Loucy (cell line): ENCODE data around the gene CTSL.

Source experiments
- EZH2phosphoT487 ChIP-seq: fragments of 200-600 bp; IDR thresholded peaks from 2 replicates; pipeline ENCODE4 v1.6.1; 2018; ENCODE audit warnings: antibody characterized with exemption, mild to moderate bottlenecking, moderate library complexity, borderline replicate concordance
- TF ChIP-seq, protein P1 (sequence below): fragments of 200-600 bp; sonication (generic); conservative IDR thresholded peaks from 2 replicates; pipeline ENCODE4 v1.5.1; 2014; ENCODE audit warnings: mild to moderate bottlenecking, antibody characterized with exemption, low read length

DNA sequence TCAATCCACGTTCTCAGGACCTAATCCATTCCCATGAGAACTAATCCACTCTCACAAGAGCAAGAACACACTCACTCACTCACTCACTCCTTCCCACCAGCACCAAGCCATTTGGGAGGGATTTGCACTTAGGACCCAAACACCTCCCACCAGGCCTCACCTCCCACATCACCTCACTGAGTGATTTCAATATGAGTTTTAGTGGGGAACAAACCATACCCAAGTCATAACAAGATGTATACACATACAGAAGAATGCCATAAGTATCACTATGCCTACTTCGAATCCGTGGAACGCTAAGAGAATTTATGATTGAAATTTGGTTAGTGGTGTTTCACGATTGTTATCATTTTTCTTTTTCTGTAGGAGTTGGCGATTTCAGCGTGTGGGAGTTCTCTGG lies 29.3 kb upstream of the CTSL start:
- TF ChIP-seq, protein P1, sequence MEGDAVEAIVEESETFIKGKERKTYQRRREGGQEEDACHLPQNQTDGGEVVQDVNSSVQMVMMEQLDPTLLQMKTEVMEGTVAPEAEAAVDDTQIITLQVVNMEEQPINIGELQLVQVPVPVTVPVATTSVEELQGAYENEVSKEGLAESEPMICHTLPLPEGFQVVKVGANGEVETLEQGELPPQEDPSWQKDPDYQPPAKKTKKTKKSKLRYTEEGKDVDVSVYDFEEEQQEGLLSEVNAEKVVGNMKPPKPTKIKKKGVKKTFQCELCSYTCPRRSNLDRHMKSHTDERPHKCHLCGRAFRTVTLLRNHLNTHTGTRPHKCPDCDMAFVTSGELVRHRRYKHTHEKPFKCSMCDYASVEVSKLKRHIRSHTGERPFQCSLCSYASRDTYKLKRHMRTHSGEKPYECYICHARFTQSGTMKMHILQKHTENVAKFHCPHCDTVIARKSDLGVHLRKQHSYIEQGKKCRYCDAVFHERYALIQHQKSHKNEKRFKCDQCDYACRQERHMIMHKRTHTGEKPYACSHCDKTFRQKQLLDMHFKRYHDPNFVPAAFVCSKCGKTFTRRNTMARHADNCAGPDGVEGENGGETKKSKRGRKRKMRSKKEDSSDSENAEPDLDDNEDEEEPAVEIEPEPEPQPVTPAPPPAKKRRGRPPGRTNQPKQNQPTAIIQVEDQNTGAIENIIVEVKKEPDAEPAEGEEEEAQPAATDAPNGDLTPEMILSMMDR = no peak
- TF ChIP-seq EZH2phosphoT487 = no peak
